Endodermal cell (in vitro differentiated cells): ENCODE measurements around the gene SCIMP. TPM values are rescaled to one million over a fixed set of nuclear protein-coding genes. Genes with fewer than 3 reads are reported as not detected.

ENCODE experiments used
- DNase-seq: peaks from one replicate; pipeline ENCODE4 v3.0.0-alpha.2; 2017
- H3K27ac ChIP-seq: 2 replicates; pipeline ENCODE4 v1.5.1; 2013; ENCODE audit warnings: mild to moderate bottlenecking, low read depth, low read length, moderate library complexity
- H3K27me3 ChIP-seq: 2 replicates; pipeline ENCODE4 v1.6.1; 2013; ENCODE audit warnings: mild to moderate bottlenecking, low read length, moderate library complexity; ENCODE audit not compliant: insufficient read depth, control insufficient read depth, poor library complexity, severe bottlenecking
- H3K36me3 ChIP-seq: 2 replicates; pipeline ENCODE4 v1.7.0; 2013; ENCODE audit warnings: mild to moderate bottlenecking, low read length, moderate library complexity; ENCODE audit not compliant: control insufficient read depth, insufficient read depth
- H3K4me1 ChIP-seq: one replicate; pipeline ENCODE4 v1.7.0; 2013; ENCODE audit warnings: low read length; ENCODE audit not compliant: control insufficient read depth, insufficient read depth
- H3K4me3 ChIP-seq: 2 replicates; pipeline ENCODE4 v1.5.1; 2013; ENCODE audit warnings: mild to moderate bottlenecking, low read length, moderate library complexity
- H3K9ac ChIP-seq: 2 replicates; pipeline ENCODE4 v1.6.1; 2013; ENCODE audit warnings: mild to moderate bottlenecking, low read length, moderate library complexity; ENCODE audit not compliant: poor library complexity, severe bottlenecking; ENCODE audit errors: extremely low read depth
- H3K9me3 ChIP-seq: 2 replicates; pipeline ENCODE4 v1.6.1; 2013; ENCODE audit warnings: mild to moderate bottlenecking, low read length, moderate library complexity; ENCODE audit not compliant: control insufficient read depth
- H3K27ac Mint-ChIP-seq: 2 replicates; pipeline ENCODE4 v1.8.0; 2020; ENCODE audit warnings: mixed read lengths
- H3K27me3 Mint-ChIP-seq: 2 replicates; pipeline ENCODE4 v1.8.0; 2021; ENCODE audit warnings: mild to moderate bottlenecking, mixed read lengths; ENCODE audit not compliant: insufficient read depth
- H3K36me3 Mint-ChIP-seq: 2 replicates; pipeline ENCODE4 v1.8.0; 2020; ENCODE audit warnings: low read depth, mixed read lengths
- H3K4me1 Mint-ChIP-seq: 2 replicates; pipeline ENCODE4 v1.8.0; 2020; ENCODE audit warnings: mixed read lengths
- H3K4me3 Mint-ChIP-seq: 2 replicates; pipeline ENCODE4 v1.8.0; 2020; ENCODE audit warnings: mild to moderate bottlenecking, moderate library complexity, mixed read lengths
- H3K9me3 Mint-ChIP-seq: 2 replicates; pipeline ENCODE4 v1.8.0; 2020; ENCODE audit warnings: mild to moderate bottlenecking, mixed read lengths
- WGBS, 2 experiments: methylation state at CpG; one replicate each; pipeline versions ENCODE4 v1.1.5 to v1.1.7; 2013; ENCODE audit warnings: missing lambda C conversion rate in 2 of 2, mixed read lengths in 1 of 2; ENCODE audit not compliant: insufficient coverage in 1 of 2, insufficient read length in 1 of 2; 5-methylcytosine and 5-hydroxymethylcytosine counted together
- long read RNA-seq, 4 experiments: library from polyadenylated mRNA in 2 of 4; library from RNA in 1 of 4; library from capped mRNA in 1 of 4; stranded (forward) in 3 of 4; unstranded in 1 of 4; transcript quantifications; one replicate each; pipeline ENCODE4 v2.0.0, GENCODE V29; 2020 to 2021; ENCODE audit warnings: inconsistent platforms in 1 of 4
- polyA plus RNA-seq, 2 experiments: library from polyadenylated mRNA; stranded (reverse); fragments of 50-300 nt; gene quantifications; one replicate each; pipeline ENCODE4 v1.2.3, GENCODE V29; 2013
- total RNA-seq, 2 donors: library from RNA; stranded (reverse); fragmentation: NEBNext Ultra II Directional in 1 of 2; extraction: Animal tissue kit (Norgen Biotek cat#: 25700) in 1 of 2; gene quantifications; 2 replicates in 1 of 2; 3 replicates in 1 of 2; pipeline ENCODE4 v1.2.1, GENCODE V29; 2021
- TF ChIP-seq, protein P1 (sequence below): fragments of 200-600 bp; sonication (generic); conservative IDR thresholded peaks from 2 replicates; pipeline ENCODE4 v1.5.0; 2021; ENCODE audit warnings: antibody characterized with exemption, mild to moderate bottlenecking

SCIMP gene
- not detected for total RNA-seq
- polyA plus RNA-seq (2013, experiment 1 of 2) = not detected
- not detected for polyA plus RNA-seq (2013, experiment 2 of 2)
- long read RNA-seq, experiment 1 = 0 reads
- long read RNA-seq, experiment 2, partial matches to known transcripts = 0 of 1 reads
- long read RNA-seq, experiment 2, other reads (novel, unspliced or antisense) = 1 of 1 reads
- long read RNA-seq, experiment 3 = 0 reads
- long read RNA-seq, experiment 4 = 0 reads

GRCh38 chr17:5234645-5235576, at the start of gene SCIMP:
Gene SCIMP, minus strand, starts transcription at chr17:5234860. Its CDS starts 105 bp downstream, at chr17:5234755.
- no peak within 1 kb of the TSS for H3K9ac ChIP-seq
- H3K4me3 Mint-ChIP-seq = no peak within 1 kb of the TSS
- no peak for DNase-seq
- H3K27ac Mint-ChIP-seq = no peak within 1 kb of the TSS
- peaks cover 10% of the 10 kb centered on the region for H3K36me3 Mint-ChIP-seq
- H3K27me3 Mint-ChIP-seq = peaks cover 18% of the 10 kb centered on the region
- no peaks in the 10 kb centered on the region for H3K4me1 ChIP-seq
- no peaks in the 10 kb centered on the region for H3K36me3 ChIP-seq
- TF ChIP-seq, protein P1, sequence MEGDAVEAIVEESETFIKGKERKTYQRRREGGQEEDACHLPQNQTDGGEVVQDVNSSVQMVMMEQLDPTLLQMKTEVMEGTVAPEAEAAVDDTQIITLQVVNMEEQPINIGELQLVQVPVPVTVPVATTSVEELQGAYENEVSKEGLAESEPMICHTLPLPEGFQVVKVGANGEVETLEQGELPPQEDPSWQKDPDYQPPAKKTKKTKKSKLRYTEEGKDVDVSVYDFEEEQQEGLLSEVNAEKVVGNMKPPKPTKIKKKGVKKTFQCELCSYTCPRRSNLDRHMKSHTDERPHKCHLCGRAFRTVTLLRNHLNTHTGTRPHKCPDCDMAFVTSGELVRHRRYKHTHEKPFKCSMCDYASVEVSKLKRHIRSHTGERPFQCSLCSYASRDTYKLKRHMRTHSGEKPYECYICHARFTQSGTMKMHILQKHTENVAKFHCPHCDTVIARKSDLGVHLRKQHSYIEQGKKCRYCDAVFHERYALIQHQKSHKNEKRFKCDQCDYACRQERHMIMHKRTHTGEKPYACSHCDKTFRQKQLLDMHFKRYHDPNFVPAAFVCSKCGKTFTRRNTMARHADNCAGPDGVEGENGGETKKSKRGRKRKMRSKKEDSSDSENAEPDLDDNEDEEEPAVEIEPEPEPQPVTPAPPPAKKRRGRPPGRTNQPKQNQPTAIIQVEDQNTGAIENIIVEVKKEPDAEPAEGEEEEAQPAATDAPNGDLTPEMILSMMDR = no peak
- WGBS, 2 experiments = 94 to 98% methylated on average over 11 to 19 of the region's 19 CpGs
- no peaks in the 10 kb centered on the region for H3K27me3 ChIP-seq
- H3K27ac ChIP-seq = no peak within 1 kb of the TSS
- peaks cover 10% of the 10 kb centered on the region for H3K4me1 Mint-ChIP-seq
- peaks cover 3% of the 10 kb centered on the region for H3K9me3 ChIP-seq
- no peaks in the 10 kb centered on the region for H3K9me3 Mint-ChIP-seq
- no peak within 1 kb of the TSS for H3K4me3 ChIP-seq

GRCh38 chr17:5283571-5284315, 49.1 kb upstream of the SCIMP start:
- peaks cover 7% of the 10 kb centered on the region for H3K27me3 Mint-ChIP-seq
- Histone ChIP-seq H3K4me3 (peak overlapping the region; percentile 97), H3K4me1 (no peaks in the 10 kb centered on the region), H3K27ac (no peak overlapping the region), H3K9me3 (no peaks in the 10 kb centered on the region), H3K36me3 (peaks cover 3% of the 10 kb centered on the region), H3K9ac (no peak overlapping the region), H3K27me3 (no peaks in the 10 kb centered on the region)
- peaks cover 22% of the 10 kb centered on the region for H3K4me1 Mint-ChIP-seq
- peak overlapping the region; percentile 82 for H3K4me3 Mint-ChIP-seq
- DNase-seq = no peak
- peaks cover 3% of the 10 kb centered on the region for H3K36me3 Mint-ChIP-seq
- WGBS, 2 experiments = 77 to 87% methylated on average over 3 to 5 of the region's 5 CpGs
- H3K9me3 Mint-ChIP-seq = no peaks in the 10 kb centered on the region
- TF ChIP-seq, protein P1 = no peak
- no peak overlapping the region for H3K27ac Mint-ChIP-seq

DNA sequence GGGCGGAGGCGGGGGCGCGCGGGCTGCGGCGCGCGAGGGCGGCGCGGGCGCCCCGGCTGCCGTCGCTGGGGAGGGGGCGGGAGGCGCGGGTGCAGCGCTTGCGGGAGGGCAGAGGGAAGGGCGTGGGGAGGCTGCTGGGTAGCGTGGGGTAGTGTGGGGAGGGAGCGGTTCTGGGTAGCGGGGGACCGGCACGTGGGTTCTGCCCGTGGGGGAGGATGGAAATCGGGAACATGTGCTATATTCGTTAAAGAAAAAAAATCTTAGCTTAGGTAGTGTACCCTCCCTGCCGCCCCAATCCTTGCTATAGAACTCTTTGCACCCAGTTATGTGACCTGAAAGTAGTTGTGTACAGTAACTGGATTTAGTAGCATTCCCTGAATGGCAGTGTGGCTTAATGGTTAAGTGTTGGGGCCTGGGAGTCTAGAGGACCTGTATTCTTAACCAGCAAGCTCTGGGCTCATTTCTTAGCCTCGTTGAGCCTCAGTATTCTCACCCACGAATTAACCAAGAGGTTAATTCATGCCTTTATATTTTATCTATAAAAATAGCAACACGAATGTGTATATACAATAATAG, 48.1 kb upstream of the SCIMP start:
- H3K9me3 Mint-ChIP-seq = no peaks in the 10 kb centered on the region
- peak overlapping the region; percentile 59 for H3K9ac ChIP-seq
- no peaks in the 10 kb centered on the region for H3K27me3 ChIP-seq

More for the DNA sequence above, 48.1 kb upstream of the SCIMP start:
- 2 to 3% methylated on average over 8 to 31 of the region's 34 CpGs for WGBS, 2 experiments
- Mint-ChIP-seq H3K27me3 (peaks cover 7% of the 10 kb centered on the region), H3K27ac (peak overlapping the region; percentile 79), H3K4me3 (peak overlapping the region; percentile 82), H3K4me1 (peaks cover 19% of the 10 kb centered on the region), H3K36me3 (peaks cover 3% of the 10 kb centered on the region)
- Histone ChIP-seq H3K27ac (no peak overlapping the region), H3K36me3 (peaks cover 3% of the 10 kb centered on the region), H3K4me3 (peak overlapping the region; percentile 97), H3K9me3 (no peaks in the 10 kb centered on the region), H3K4me1 (no peaks in the 10 kb centered on the region)
- DNase-seq = no peak
- TF ChIP-seq, protein P1 = no peak
